IMR-90 (cell line): ENCODE results near the gene PITPNC1. TPM values are rescaled to one million over a fixed set of nuclear protein-coding genes. Genes with fewer than 3 reads are reported as not detected.

Experiments
- ATAC-seq: fragments of 200-7000 bp; cut with Tn5 transposase; 2 replicates; pipeline ENCODE4 v1.9.1; 2020; ENCODE audit warnings: low read depth, mild to moderate bottlenecking, moderate library complexity
- BruUV-seq: library from RNA; stranded (reverse); fragments of 400-500 nt; replicated peaks from 2 replicates; lab custom pipeline; 2021; lab: Mats Ljungman, UMichigan
- CTCF ChIA-PET: fragments of 300-600 bp; formaldehyde crosslinking; extraction: SDS; loops from one replicate; lab custom pipeline; 2021; ENCODE audit warnings: antibody characterized with exemption; lab: Yijun Ruan, JAX
- POLR2A ChIA-PET: fragments of 300-600 bp; sonication (Branson Sonifier 250); formaldehyde crosslinking; loops from one replicate; lab custom pipeline; 2022; ENCODE audit warnings: antibody characterized with exemption; ENCODE audit not compliant: unreplicated experiment; lab: Charles Lee
- DNase-seq: peaks from one replicate; pipeline ENCODE4 v3.0.0; 2013
- H2AFZ ChIP-seq: replicated peaks from 2 replicates; pipeline ENCODE3; 2013; ENCODE audit warnings: low read length, mild to moderate bottlenecking; ENCODE audit not compliant: poor library complexity
- H2AK5ac ChIP-seq: 2 replicates; pipeline ENCODE4 v1.6.1; 2013; ENCODE audit warnings: low read depth, low read length, inconsistent platforms
- H2AK9ac ChIP-seq: replicated peaks from 2 replicates; pipeline ENCODE3; 2013; ENCODE audit warnings: mild to moderate bottlenecking, low read depth, low read length, moderate library complexity; ENCODE audit not compliant: poor library complexity
- H2BK120ac ChIP-seq: 2 replicates; pipeline ENCODE4 v1.6.1; 2013; ENCODE audit warnings: low read depth, low read length, inconsistent platforms
- H2BK15ac ChIP-seq: 3 replicates; pipeline ENCODE4 v1.6.1; 2013; ENCODE audit warnings: low read depth, low read length, inconsistent platforms
- H2BK20ac ChIP-seq: 2 replicates; pipeline ENCODE4 v1.6.1; 2013; ENCODE audit warnings: low read depth, mild to moderate bottlenecking, inconsistent platforms, low read length, moderate library complexity
- H2BK5ac ChIP-seq: 2 replicates; pipeline ENCODE4 v1.6.1; 2013; ENCODE audit warnings: mild to moderate bottlenecking, low read depth, low read length, inconsistent platforms; ENCODE audit not compliant: poor library complexity, severe bottlenecking
- H3K14ac ChIP-seq: replicated peaks from 2 replicates; pipeline ENCODE4 v1.6.1; 2013; ENCODE audit warnings: low read depth, low read length, inconsistent platforms
- H3K18ac ChIP-seq: 2 replicates; pipeline ENCODE4 v1.6.1; 2013; ENCODE audit warnings: low read depth, low read length, control low read depth
- H3K23ac ChIP-seq: 2 replicates; pipeline ENCODE4 v1.6.1; 2013; ENCODE audit warnings: low read depth, low read length, inconsistent platforms
- H3K27ac ChIP-seq: 2 replicates; pipeline ENCODE4 v1.5.1; 2013; ENCODE audit warnings: mild to moderate bottlenecking, control low read depth, low read length; ENCODE audit not compliant: insufficient read depth
- H3K27me3 ChIP-seq: 2 replicates; pipeline ENCODE4 v1.6.1; 2013; ENCODE audit warnings: low read length; ENCODE audit not compliant: control insufficient read depth, insufficient read depth
- H3K36me3 ChIP-seq: 2 replicates; pipeline ENCODE4 v1.6.1; 2013; ENCODE audit warnings: low read length, mixed read lengths; ENCODE audit not compliant: control insufficient read depth, insufficient read depth
- H3K4ac ChIP-seq: 2 replicates; pipeline ENCODE4 v1.6.1; 2013; ENCODE audit warnings: low read depth, low read length, inconsistent platforms
- H3K4me1 ChIP-seq: 2 replicates; pipeline ENCODE4 v1.6.1; 2013; ENCODE audit warnings: low read length, mixed read lengths; ENCODE audit not compliant: control insufficient read depth, insufficient read depth
- H3K4me2 ChIP-seq: 2 replicates; pipeline ENCODE4 v1.6.1; 2013; ENCODE audit warnings: low read depth, mild to moderate bottlenecking, control low read depth, low read length, moderate library complexity
- H3K4me3 ChIP-seq: 2 replicates; pipeline ENCODE4 v1.5.1; 2013; ENCODE audit warnings: low read depth, mild to moderate bottlenecking, control low read depth, low read length, moderate library complexity; ENCODE audit not compliant: insufficient read depth
- H3K56ac ChIP-seq: 2 replicates; pipeline ENCODE4 v1.6.1; 2013; ENCODE audit warnings: low read length, inconsistent platforms; ENCODE audit not compliant: insufficient read depth; ENCODE audit errors: extremely low read depth
- H3K79me1 ChIP-seq, 2 experiments: 2 replicates each; pipeline ENCODE4 v1.6.1; 2013; ENCODE audit warnings: low read length in 2 of 2, inconsistent platforms in 1 of 2, low read depth in 1 of 2
- H3K9ac ChIP-seq: 2 replicates; pipeline ENCODE4 v1.6.1; 2013; ENCODE audit warnings: low read depth, low read length, control low read depth
- H3K9me1 ChIP-seq: 2 replicates; pipeline ENCODE4 v1.6.1; 2013; ENCODE audit warnings: low read length, inconsistent platforms; ENCODE audit not compliant: insufficient read depth
- H3K9me3 ChIP-seq: 2 replicates; pipeline ENCODE4 v1.6.1; 2013; ENCODE audit warnings: low read length; ENCODE audit not compliant: control insufficient read depth, insufficient read depth
- H4K20me1 ChIP-seq: 2 replicates; pipeline ENCODE4 v1.6.1; 2013; ENCODE audit warnings: low read length, inconsistent platforms; ENCODE audit not compliant: insufficient read depth
- H4K5ac ChIP-seq: 2 replicates; pipeline ENCODE4 v1.6.1; 2013; ENCODE audit warnings: mild to moderate bottlenecking, low read depth, low read length, control low read depth
- H4K8ac ChIP-seq, 2 experiments: 2 replicates each; pipeline ENCODE4 v1.6.1; 2013; ENCODE audit warnings: low read depth in 2 of 2, low read length in 2 of 2, control low read depth in 1 of 2, inconsistent platforms in 1 of 2
- H4K91ac ChIP-seq: 2 replicates; pipeline ENCODE4 v1.6.1; 2013; ENCODE audit warnings: low read depth, low read length, inconsistent platforms; ENCODE audit not compliant: insufficient read depth
- BHLHE40 ChIP-seq: fragments of 150-350 bp; IDR thresholded peaks from 2 replicates; pipeline ENCODE4 v1.6.1; 2016; ENCODE audit warnings: mild to moderate bottlenecking, low read depth, low read length
- CHD1 ChIP-seq: IDR thresholded peaks from 2 replicates; pipeline ENCODE4 v1.6.1; 2012; ENCODE audit warnings: low read depth, low read length, improper control_type of control experiment
- ELK1 ChIP-seq: fragments of 150-350 bp; IDR thresholded peaks from 2 replicates; pipeline ENCODE4 v1.6.1; 2016; ENCODE audit warnings: low read depth, mild to moderate bottlenecking, low read length, moderate library complexity, borderline replicate concordance
- POLR2A ChIP-seq: IDR thresholded peaks from 2 replicates; pipeline ENCODE4 v1.6.1; 2012; ENCODE audit warnings: mild to moderate bottlenecking, low read depth, low read length
- RFX5 ChIP-seq: IDR thresholded peaks from 2 replicates; pipeline ENCODE4 v1.8.0; 2012; ENCODE audit warnings: low read depth, mild to moderate bottlenecking, low read length, moderate library complexity
- WGBS, 2 experiments: methylation state at CpG; one replicate each; pipeline versions ENCODE4 v1.1.5 to v1.1.7; 2013; ENCODE audit warnings: missing lambda C conversion rate in 2 of 2; ENCODE audit not compliant: insufficient read length in 1 of 2; ENCODE audit errors: extremely low coverage in 2 of 2; 5-methylcytosine and 5-hydroxymethylcytosine counted together
- dilution Hi-C: fragments of 300-500 bp; cut with HindIII; formaldehyde crosslinking; loops from one replicate; pipeline ENCODE4 v1.14.3; 2018; ENCODE audit warnings: low sequenced_read_pairs; ENCODE audit not compliant: unreplicated experiment
- in situ Hi-C: fragments of 300-500 bp; cut with MboI; formaldehyde crosslinking; loops from 3 replicates; pipeline ENCODE4 v1.14.3; 2019; ENCODE audit warnings: low sequenced_read_pairs, inconsistent platforms, mixed read lengths
- intact Hi-C: fragments of 100-400 bp; cut with micrococcal nuclease; formaldehyde crosslinking; loops from 2 replicates; pipeline ENCODE4 v1.10.0; 2022
- polyA plus RNA-seq, 3 experiments: library from polyadenylated mRNA; depleted of rRNA; stranded (reverse); fragments of >200 nt; gene quantifications; 2 replicates each; pipeline ENCODE4 v1.2.3, GENCODE V29; 2012; ENCODE audit warnings: low replicate concordance in 1 of 3
- total RNA-seq: library from RNA; depleted of rRNA; stranded (reverse); fragments of >200 nt; gene quantifications from 2 replicates; pipeline ENCODE4 v1.2.3, GENCODE V29; 2012

PITPNC1 gene
- total and polyA plus RNA-seq, 2 of the 4 experiments (the other 2 are of a cell fraction), result 4.1 TPM

GRCh38 chr17:67436233-67436632, 59.2 kb downstream of the PITPNC1 start:
- no peak overlapping the region for H3K27ac ChIP-seq
- H3K18ac ChIP-seq, result no peak overlapping the region
- no peaks in the 10 kb centered on the region for H3K27me3 ChIP-seq
- no peak overlapping the region for H2BK15ac ChIP-seq
- H2BK120ac ChIP-seq, result no peak overlapping the region
- H3K79me1 ChIP-seq, result peaks cover 24 to 39% of the 10 kb centered on the region in 2 experiments
- no peak overlapping the region for H2BK20ac ChIP-seq
- dilution Hi-C loops (no loop called here), in situ Hi-C loops (no loop called here), intact Hi-C loops (no loop called here)
- no peak overlapping the region for H3K4me3 ChIP-seq
- ChIA-PET POLR2A (no interaction called here), CTCF (no interaction called here)
- H3K9me1 ChIP-seq, result peaks cover 3% of the 10 kb centered on the region; the same call in 1 of the 2 replicates
- H3K4me2 ChIP-seq, result no peak overlapping the region
- no peaks in the 10 kb centered on the region for H3K36me3 ChIP-seq
- DNase-seq (no peak), ATAC-seq (no peak)
- H4K91ac ChIP-seq, result no peak overlapping the region
- no peak overlapping the region; the same call in 1 of the 2 replicates for H3K4ac ChIP-seq
- no peak overlapping the region for H2BK5ac ChIP-seq
- BruUV-seq, result no TSS peak
- H2AK5ac ChIP-seq, result peak overlapping the region; percentile 33; the same call in 1 of the 2 replicates
- no peak overlapping the region for H3K56ac ChIP-seq
- no peak overlapping the region for H3K9ac ChIP-seq
- H4K20me1 ChIP-seq, result no peaks in the 10 kb centered on the region
- no peak overlapping the region for H3K23ac ChIP-seq
- H3K14ac ChIP-seq, result no peak overlapping the region
- H3K4me1 ChIP-seq, result peaks cover 4% of the 10 kb centered on the region; the same call in 1 of the 2 replicates
- TF ChIP-seq RFX5, result no peak
- TF ChIP-seq CHD1, result no peak
- no peak for TF ChIP-seq POLR2A
- no peak for TF ChIP-seq BHLHE40
- no peak for TF ChIP-seq ELK1
- WGBS, 2 experiments, result 94% methylated on average over 9 of the region's 10 CpGs; no CpG with 5 or more reads in 1 of the 2 experiments
- no peaks in the 10 kb centered on the region for H3K9me3 ChIP-seq
- no peak overlapping the region for H4K8ac ChIP-seq
- no peak overlapping the region for H4K5ac ChIP-seq
- H2AK9ac ChIP-seq, result no peak overlapping the region
- H2AFZ ChIP-seq, result no peak overlapping the region
